ENCODE data around the gene HOXD3. TPM values are rescaled to one million over a fixed set of nuclear protein-coding genes. Genes with fewer than 3 reads are reported as not detected.

Gene HOXD3
- total RNA-seq, 1 donor from 2014 or later: 54.6 TPM

GRCh38 chr2:176149481-176149938 lies 7.6 kb upstream of the HOXD3 start:
- no peak for DNase-seq

- DNase-seq: no peak
Observed at GRCh38 chr2:176149939-176150583, 7.0 kb upstream of the HOXD3 start.

- DNase-seq: no peak
Observed at GRCh38 chr2:176150584-176151441, 6.3 kb upstream of the HOXD3 start.

GRCh38 chr2:176151442-176152287 lies 5.4 kb upstream of the HOXD3 start, which contains the start of gene HOXD4:
HOXD4 (plus strand) TSS chr2:176151550; CDS start chr2:176151634, 84 bp downstream.
- no peak for DNase-seq

- DNase-seq: peak; percentile 26
Observed at GRCh38 chr2:176152350-176153181, 4.5 kb upstream of the HOXD3 start.

GRCh38 chr2:176154576-176155252 lies 2.4 kb upstream of the HOXD3 start:
- no peak for DNase-seq

- DNase-seq: no peak
Observed at GRCh38 chr2:176155356-176156044, 1.6 kb upstream of the HOXD3 start.

GRCh38 chr2:176156301-176156806 lies 753 bp upstream of the HOXD3 start:
- no peak for DNase-seq

GRCh38 chr2:176157499-176158185 lies 535 bp downstream of the HOXD3 start:
- DNase-seq: no peak

GRCh38 chr2:176158186-176158591 lies 1.1 kb downstream of the HOXD3 start:
- no peak for DNase-seq

GRCh38 chr2:176158855-176159662 lies 2.0 kb downstream of the HOXD3 start:
- no peak for DNase-seq

GRCh38 chr2:176159663-176160250 lies 2.6 kb downstream of the HOXD3 start:
- no peak for DNase-seq

- no peak for DNase-seq
Observed at GRCh38 chr2:176160251-176160985, 3.3 kb downstream of the HOXD3 start.

GRCh38 chr2:176160986-176161824 lies 4.1 kb downstream of the HOXD3 start:
- no peak for DNase-seq

- no peak for DNase-seq
Observed at GRCh38 chr2:176161825-176162626, 4.9 kb downstream of the HOXD3 start.
